SK-N-SH (cell line): ENCODE data around the gene CEP95. TPM values are rescaled to one million over a fixed set of nuclear protein-coding genes. Genes with fewer than 3 reads are reported as not detected.

Source experiments
- polyA plus RNA-seq, 3 experiments: library from polyadenylated mRNA; depleted of rRNA; stranded (reverse); fragments of >200 nt; gene quantifications; 2 replicates each; pipeline ENCODE4 v1.2.3, GENCODE V29; 2012
- small RNA-seq, 7 experiments: library from RNA; depleted of rRNA; stranded (forward); fragments of <200 nt; gene quantifications; one replicate each; pipeline ENCODE3, GENCODE V24; 2012

CEP95 gene
- polyA plus RNA-seq, 1 of the 3 experiments (the other 2 are of a cell fraction), result 30.8 TPM

Small RNA genes within 50 kb of the gene (small RNA-seq; reads per million reads assigned to genes)
- gene AC009994.1 (0 to 0.06 (median 0) reads per million in 7 experiments), gene ATP5MFP4 (0 reads per million in 7 experiments)

Other genes starting within 250 kb of the CEP95 start
- 24.0 and 30.7 TPM in 2 replicates for gene TEX2, start 243.7 kb upstream of the CEP95 start, polyA plus RNA-seq (2012; rRNA removed)
- gene PECAM1, start 116.1 kb upstream of the CEP95 start, polyA plus RNA-seq (2012; rRNA removed), result 0.10 TPM in 2 replicates
- gene MILR1, start 57.9 kb upstream of the CEP95 start, polyA plus RNA-seq (2012; rRNA removed), result 4.9 and 6.0 TPM in 2 replicates
- 18.0 and 20.1 TPM in 2 replicates for gene POLG2, start 9.9 kb upstream of the CEP95 start, polyA plus RNA-seq (2012; rRNA removed)
- 1,642 and 1,870 TPM in 2 replicates for gene DDX5, start 688 bp upstream of the CEP95 start, polyA plus RNA-seq (2012; rRNA removed)
- gene SMURF2, start 155.3 kb downstream of the CEP95 start, polyA plus RNA-seq (2012; rRNA removed), result 36.6 and 52.4 TPM in 2 replicates